Astrocyte of the spinal cord (primary cell): Measurements from ENCODE around the gene KIF3C.

Experiments used
- DNase-seq: peaks from one replicate; pipeline ENCODE4 v3.0.0; 2011; ENCODE audit warnings: low read depth, low spot score
- H3K4me3 ChIP-seq: 2 replicates; pipeline ENCODE4 v1.5.1; 2011; ENCODE audit warnings: low read depth, mild to moderate bottlenecking, low read length, moderate library complexity
- CTCF ChIP-seq: IDR thresholded peaks from 2 replicates; pipeline ENCODE4 v1.5.1; 2012; ENCODE audit warnings: low read depth, mild to moderate bottlenecking, low read length, inconsistent platforms
- in situ Hi-C: cut with HindIII; loops from 2 replicates; pipeline ENCODE4 v1.10.0; 2017; ENCODE audit warnings: low sequenced_read_pairs

KIF3C gene

DNA sequence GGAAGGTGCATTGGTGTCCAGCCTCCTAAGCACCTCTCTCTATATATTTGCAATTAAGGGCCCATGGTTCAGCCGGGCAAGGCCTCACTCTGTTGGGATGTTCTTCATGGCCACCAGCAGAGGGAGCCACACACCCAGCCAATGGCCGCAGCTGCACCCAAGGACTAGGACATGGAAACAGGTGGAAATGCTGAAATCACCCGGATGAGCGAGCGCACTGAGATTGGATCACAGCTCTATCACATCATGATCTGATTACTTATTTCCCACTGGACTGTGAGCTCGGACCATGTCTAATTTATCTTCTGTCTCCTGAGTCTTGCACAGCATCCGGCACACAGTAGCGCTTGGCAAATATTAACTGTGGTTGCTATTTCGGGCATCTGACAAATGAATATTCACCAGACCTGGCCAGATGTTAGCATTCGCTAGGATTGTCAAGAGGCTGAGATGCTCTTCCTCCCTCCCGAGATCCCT lies 31.2 kb downstream of the KIF3C start:
- in situ Hi-C loops = no loop called here
- DNase-seq = peak; percentile 83
- peak; percentile 87 for TF ChIP-seq CTCF
- no peak overlapping the region for H3K4me3 ChIP-seq

GRCh38 chr2:25948437-25948836 lies 33.9 kb downstream of the KIF3C start:
- TF ChIP-seq CTCF = no peak
- DNase-seq = no peak
- in situ Hi-C loops = no loop called here
- no peak overlapping the region for H3K4me3 ChIP-seq

DNA sequence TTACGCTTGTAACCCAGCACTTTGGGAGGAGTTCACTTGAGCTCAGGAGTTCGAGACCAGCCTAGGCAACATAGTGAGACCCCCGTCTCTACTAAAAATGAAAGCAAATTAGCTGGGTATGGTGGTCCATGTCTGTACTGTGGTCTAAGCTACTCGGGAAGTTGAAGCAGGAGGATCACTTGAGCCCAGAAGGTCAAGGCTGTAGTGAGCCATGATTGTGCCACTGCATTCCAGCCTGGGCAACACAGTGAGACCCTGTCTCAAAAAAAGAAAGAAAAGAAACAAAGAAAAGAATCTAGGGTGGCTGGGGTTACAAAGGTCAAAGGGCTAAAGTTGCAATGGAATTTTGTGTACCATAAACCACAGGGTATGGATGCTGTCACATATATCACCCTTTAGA lies 41.3 kb downstream of the KIF3C start:
- in situ Hi-C loops = no loop called here
- no peak overlapping the region for H3K4me3 ChIP-seq
- TF ChIP-seq CTCF = no peak
- no peak for DNase-seq

- no peak overlapping the region for H3K4me3 ChIP-seq
- no peak for DNase-seq
- TF ChIP-seq CTCF = no peak
- in situ Hi-C loops = no loop called here
Observed at GRCh38 chr2:25939257-25939668, 43.0 kb downstream of the KIF3C start.

GRCh38 chr2:25938345-25938744 lies 44.0 kb downstream of the KIF3C start:
- DNase-seq = no peak
- no peak overlapping the region for H3K4me3 ChIP-seq
- in situ Hi-C loops = no loop called here
- TF ChIP-seq CTCF = no peak

DNA sequence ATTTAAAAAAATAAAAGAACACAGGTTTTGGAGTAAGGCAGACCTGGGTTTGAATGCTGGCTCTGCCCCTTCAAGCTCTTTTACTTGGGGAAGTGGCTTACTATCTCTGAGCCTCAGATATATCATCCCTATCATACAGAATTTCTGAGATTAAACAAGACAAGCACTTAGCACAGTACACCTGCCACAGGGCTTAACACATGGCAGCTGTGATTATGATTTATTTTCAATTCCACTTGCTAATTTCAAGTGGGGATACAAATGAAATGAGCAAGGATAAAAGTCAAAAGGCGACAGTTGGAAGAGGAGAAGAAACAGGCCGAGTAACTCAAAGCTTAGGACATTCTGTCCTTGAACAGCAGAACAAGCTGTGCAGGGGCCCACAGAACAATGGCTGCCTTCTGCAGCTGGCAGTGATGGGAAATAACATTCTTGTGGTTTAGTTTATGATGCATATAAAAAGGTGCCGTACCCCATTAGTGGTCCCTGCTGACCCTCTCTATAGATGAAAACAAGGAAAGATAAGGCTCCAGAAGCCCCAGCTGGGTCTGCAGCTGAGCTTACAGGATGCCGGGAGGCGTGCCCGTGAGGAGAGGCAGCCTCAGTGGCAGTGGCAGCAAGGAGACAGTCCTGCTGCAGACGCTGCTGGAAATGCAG lies 45.3 kb downstream of the KIF3C start:
- no peak overlapping the region for H3K4me3 ChIP-seq
- in situ Hi-C loops = no loop called here
- no peak for TF ChIP-seq CTCF
- DNase-seq = peak; percentile 39
